ENCODE data around the gene KRT4. TPM values are rescaled to one million over a fixed set of nuclear protein-coding genes. Genes with fewer than 3 reads are reported as not detected.
"Not testable (repeated sequence)": the region's sequence is repeated elsewhere in the genome, so short reads cannot be mapped to it uniquely, and the experiment has no call there.

KRT4 gene
- total RNA-seq, 2 experiments from 2014 or later: not detected

DNA sequence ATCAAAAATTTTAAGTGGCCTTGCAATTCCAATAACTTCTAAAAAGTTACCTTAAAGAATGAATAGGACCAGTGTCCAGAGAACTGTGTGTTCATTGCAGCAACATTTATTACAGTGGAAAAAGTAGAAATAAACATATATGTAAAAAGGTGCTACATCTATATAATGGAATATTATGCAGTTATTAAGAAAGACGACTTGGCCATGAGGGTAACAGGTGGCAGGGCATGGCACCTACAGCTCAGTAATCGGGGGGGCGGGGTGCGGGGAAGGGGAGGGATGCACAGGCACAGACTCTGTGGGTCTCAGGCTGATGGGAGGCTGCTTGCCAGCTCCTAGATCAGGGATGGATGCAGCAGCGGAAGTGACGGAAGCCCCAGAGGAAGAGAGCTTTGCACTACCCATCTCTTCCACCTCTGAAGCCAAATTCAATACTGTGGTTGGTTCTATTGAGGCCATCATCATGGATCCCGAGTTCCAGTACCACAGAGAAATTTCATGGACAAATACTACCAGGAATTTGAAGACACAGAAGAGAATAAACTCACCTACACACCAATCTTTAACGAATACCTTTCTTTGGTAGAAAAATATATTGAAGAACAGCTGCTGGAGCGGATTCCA lies 50.8 kb downstream of the KRT4 start:
- Histone ChIP-seq H3K4me1 (ENCODE audit: insufficient read depth, low read length) (no peaks in the 10 kb centered on the region), H3K36me3 (ENCODE audit: insufficient read depth, low read length) (no peaks in the 10 kb centered on the region), H3K27ac (ENCODE audit: low read depth in 1 of 2, low read length in 2 of 2) (no peak overlapping the region), H3K9me3 (ENCODE audit: control insufficient read depth in 1 of 2, insufficient read depth in 1 of 2, low read length in 2 of 2) (peaks cover 14% of the 10 kb centered on the region in 2 experiments), H3K27me3 (ENCODE audit: control insufficient read depth in 1 of 2, insufficient read depth in 2 of 2, low read length in 2 of 2) (peaks cover 0 to 3% of the 10 kb centered on the region in 2 experiments), H3K4me3 (ENCODE audit: low read length) (no peak overlapping the region)
- no peak overlapping the region for H3K4me3 Mint-ChIP-seq
- no peaks in the 10 kb centered on the region for H3K36me3 Mint-ChIP-seq (ENCODE audit: low read depth)
- intact Hi-C loops (cut with DNase I, micrococcal nuclease): no loop called here
- TF ChIP-seq, protein P1, sequence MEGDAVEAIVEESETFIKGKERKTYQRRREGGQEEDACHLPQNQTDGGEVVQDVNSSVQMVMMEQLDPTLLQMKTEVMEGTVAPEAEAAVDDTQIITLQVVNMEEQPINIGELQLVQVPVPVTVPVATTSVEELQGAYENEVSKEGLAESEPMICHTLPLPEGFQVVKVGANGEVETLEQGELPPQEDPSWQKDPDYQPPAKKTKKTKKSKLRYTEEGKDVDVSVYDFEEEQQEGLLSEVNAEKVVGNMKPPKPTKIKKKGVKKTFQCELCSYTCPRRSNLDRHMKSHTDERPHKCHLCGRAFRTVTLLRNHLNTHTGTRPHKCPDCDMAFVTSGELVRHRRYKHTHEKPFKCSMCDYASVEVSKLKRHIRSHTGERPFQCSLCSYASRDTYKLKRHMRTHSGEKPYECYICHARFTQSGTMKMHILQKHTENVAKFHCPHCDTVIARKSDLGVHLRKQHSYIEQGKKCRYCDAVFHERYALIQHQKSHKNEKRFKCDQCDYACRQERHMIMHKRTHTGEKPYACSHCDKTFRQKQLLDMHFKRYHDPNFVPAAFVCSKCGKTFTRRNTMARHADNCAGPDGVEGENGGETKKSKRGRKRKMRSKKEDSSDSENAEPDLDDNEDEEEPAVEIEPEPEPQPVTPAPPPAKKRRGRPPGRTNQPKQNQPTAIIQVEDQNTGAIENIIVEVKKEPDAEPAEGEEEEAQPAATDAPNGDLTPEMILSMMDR (IDR thresholded peaks at IDR 0.05): no peak
- POLR2A ChIA-PET: no interaction called here
- H3K27me3 Mint-ChIP-seq: no peaks in the 10 kb centered on the region
- DNase-seq (no peak), ATAC-seq (ENCODE audit: poor library complexity) (no peak)
- CTCF ChIA-PET: no interaction called here
- no peaks in the 10 kb centered on the region for H3K9me3 Mint-ChIP-seq
- no peak overlapping the region for H3K27ac Mint-ChIP-seq
- no peaks in the 10 kb centered on the region for H3K4me1 Mint-ChIP-seq (ENCODE audit: low read depth)

DNA sequence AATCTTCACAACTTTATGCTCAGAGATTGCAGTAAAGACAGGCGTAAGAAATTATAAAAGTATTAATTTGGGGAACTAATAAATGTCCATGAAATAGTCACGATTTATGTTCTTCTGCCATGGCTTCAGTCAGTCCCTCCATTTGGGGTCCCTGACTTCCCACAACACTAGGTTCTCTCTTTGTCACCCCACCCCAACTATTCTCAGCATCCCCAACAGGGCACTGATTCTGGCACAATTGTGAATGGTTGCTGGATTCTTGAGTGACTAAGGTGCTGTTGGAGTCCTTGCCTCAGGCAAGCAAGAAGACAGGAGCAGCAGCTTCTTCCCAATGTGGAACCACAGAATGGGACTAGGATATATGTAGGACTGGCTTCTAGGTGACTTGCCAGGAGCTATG lies 52.1 kb downstream of the KRT4 start:
- no peaks in the 10 kb centered on the region for H3K4me1 ChIP-seq (ENCODE audit: insufficient read depth, low read length)
- no peaks in the 10 kb centered on the region for H3K36me3 ChIP-seq (ENCODE audit: insufficient read depth, low read length)
- DNase-seq (no peak), ATAC-seq (ENCODE audit: poor library complexity) (no peak)
- no peak overlapping the region for H3K27ac ChIP-seq (ENCODE audit: low read depth in 1 of 2, low read length in 2 of 2)
- no peak overlapping the region for H3K4me3 ChIP-seq (ENCODE audit: low read length)
- peaks cover 0 to 3% of the 10 kb centered on the region in 2 experiments for H3K27me3 ChIP-seq (ENCODE audit: control insufficient read depth in 1 of 2, insufficient read depth in 2 of 2, low read length in 2 of 2)
- H3K9me3 ChIP-seq (ENCODE audit: control insufficient read depth in 1 of 2, insufficient read depth in 1 of 2, low read length in 2 of 2): peaks cover 14% of the 10 kb centered on the region in 2 experiments
- H3K27ac Mint-ChIP-seq: no peak overlapping the region
- H3K27me3 Mint-ChIP-seq: no peaks in the 10 kb centered on the region
- ChIA-PET POLR2A (no interaction called here), CTCF (no interaction called here)
- intact Hi-C loops (cut with DNase I, micrococcal nuclease): no loop called here
- TF ChIP-seq, protein P1 (IDR thresholded peaks at IDR 0.05): no peak
- no peak overlapping the region for H3K4me3 Mint-ChIP-seq
- no peaks in the 10 kb centered on the region for H3K4me1 Mint-ChIP-seq (ENCODE audit: low read depth)
- H3K36me3 Mint-ChIP-seq (ENCODE audit: low read depth): no peaks in the 10 kb centered on the region
- no peaks in the 10 kb centered on the region for H3K9me3 Mint-ChIP-seq

DNA sequence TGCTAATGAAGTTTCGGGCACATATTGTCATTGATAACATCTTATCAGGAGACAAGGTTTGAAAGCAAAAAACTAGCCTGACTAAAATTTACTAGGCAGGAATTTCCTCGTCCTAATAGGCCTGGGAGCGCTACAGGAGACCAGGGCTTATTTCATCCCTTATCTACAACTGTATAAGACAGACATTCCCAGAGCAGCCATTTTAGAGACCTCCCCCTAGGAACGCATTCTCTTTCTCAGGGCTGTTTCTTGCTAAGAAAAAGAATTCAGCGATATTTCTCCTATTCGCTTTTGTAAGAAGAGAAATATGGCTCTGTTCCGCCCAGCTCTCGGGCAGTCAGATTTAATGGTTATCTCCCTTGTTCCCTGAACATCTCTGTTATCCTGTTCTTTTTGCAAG lies 52.7 kb downstream of the KRT4 start:
- CTCF ChIA-PET; H3K27ac ChIP-seq (ENCODE audit: low read depth in 1 of 2, low read length in 2 of 2); POLR2A ChIA-PET; H3K4me1 ChIP-seq (ENCODE audit: insufficient read depth, low read length); ATAC-seq (ENCODE audit: poor library complexity); H3K4me3 Mint-ChIP-seq; H3K4me1 Mint-ChIP-seq (ENCODE audit: low read depth); H3K36me3 ChIP-seq (ENCODE audit: insufficient read depth, low read length); H3K27me3 ChIP-seq (ENCODE audit: control insufficient read depth in 1 of 2, insufficient read depth in 2 of 2, low read length in 2 of 2); H3K27me3 Mint-ChIP-seq; H3K9me3 Mint-ChIP-seq; DNase-seq; H3K36me3 Mint-ChIP-seq (ENCODE audit: low read depth); H3K4me3 ChIP-seq (ENCODE audit: low read length); H3K27ac Mint-ChIP-seq; intact Hi-C loops (cut with DNase I, micrococcal nuclease): not testable (repeated sequence)
- H3K9me3 ChIP-seq (ENCODE audit: control insufficient read depth in 1 of 2, insufficient read depth in 1 of 2, low read length in 2 of 2): peaks cover 14% of the 10 kb centered on the region in 2 experiments

DNA sequence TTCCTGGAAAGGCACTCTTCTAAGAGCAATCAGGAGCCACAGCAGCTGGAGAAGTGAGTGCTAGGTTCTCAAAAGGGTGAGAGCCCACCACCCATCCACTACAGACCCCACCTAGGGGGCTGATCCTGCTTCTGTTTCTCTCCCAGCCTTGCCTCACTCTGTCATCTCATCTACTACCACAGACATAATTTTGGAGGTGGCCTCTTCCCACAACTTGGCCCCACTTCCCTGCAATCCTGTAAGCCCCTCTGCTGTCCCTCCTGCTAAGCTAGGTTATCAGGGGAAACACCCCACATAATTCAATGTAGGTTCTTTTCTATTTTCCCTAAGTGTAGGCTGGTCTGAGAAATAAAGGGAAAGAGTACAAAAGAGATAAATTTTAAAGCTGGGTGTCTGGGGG lies 53.3 kb downstream of the KRT4 start:
- Histone ChIP-seq H3K4me3 (ENCODE audit: low read length) (no peak overlapping the region), H3K27me3 (ENCODE audit: control insufficient read depth in 1 of 2, insufficient read depth in 2 of 2, low read length in 2 of 2) (peaks cover 0 to 5% of the 10 kb centered on the region in 2 experiments), H3K4me1 (ENCODE audit: insufficient read depth, low read length) (no peaks in the 10 kb centered on the region), H3K36me3 (ENCODE audit: insufficient read depth, low read length) (no peaks in the 10 kb centered on the region), H3K9me3 (ENCODE audit: control insufficient read depth in 1 of 2, insufficient read depth in 1 of 2, low read length in 2 of 2) (peaks cover 14% of the 10 kb centered on the region in 2 experiments), H3K27ac (ENCODE audit: low read depth in 1 of 2, low read length in 2 of 2) (no peak overlapping the region)
- intact Hi-C loops (cut with DNase I, micrococcal nuclease): no loop called here
- ATAC-seq (ENCODE audit: poor library complexity): no peak
- Mint-ChIP-seq H3K4me3 (no peak overlapping the region), H3K27me3 (no peaks in the 10 kb centered on the region), H3K36me3 (ENCODE audit: low read depth) (no peaks in the 10 kb centered on the region), H3K9me3 (no peaks in the 10 kb centered on the region), H3K27ac (no peak overlapping the region), H3K4me1 (ENCODE audit: low read depth) (no peaks in the 10 kb centered on the region)
- POLR2A ChIA-PET: no interaction called here
- TF ChIP-seq, protein P1 (IDR thresholded peaks at IDR 0.05): no peak
- DNase-seq: no peak
- CTCF ChIA-PET: no interaction called here
